ENCODE data around the gene SP140.

GRCh38 chr2:230330725-230331124 is 105.2 kb downstream of the SP140 start:
- TF ChIP-seq EP300 (IDR thresholded peaks at IDR 0.05) (no peak), CTCF (IDR thresholded peaks at IDR 0.05) (no peak)

Data from sigmoid colon (tissue), 4 donors.